OCI-LY7 (cell line): ENCODE data around the gene ZBTB37.

Experiments used
- EZH2phosphoT487 ChIP-seq: fragments of 200-600 bp; sonication (generic); IDR thresholded peaks from 2 replicates; pipeline ENCODE4 v1.6.1; 2018; ENCODE audit warnings: low read depth, borderline replicate concordance, mild to moderate bottlenecking, mixed run types, antibody characterized with exemption, low read length, moderate library complexity, mixed read lengths
- TF ChIP-seq, protein P1 (sequence below): fragments of 200-600 bp; sonication (generic); conservative IDR thresholded peaks from 2 replicates; pipeline ENCODE4 v1.5.1; 2014; ENCODE audit warnings: mild to moderate bottlenecking, antibody characterized with exemption, low read length, moderate library complexity, mixed read lengths

DNA sequence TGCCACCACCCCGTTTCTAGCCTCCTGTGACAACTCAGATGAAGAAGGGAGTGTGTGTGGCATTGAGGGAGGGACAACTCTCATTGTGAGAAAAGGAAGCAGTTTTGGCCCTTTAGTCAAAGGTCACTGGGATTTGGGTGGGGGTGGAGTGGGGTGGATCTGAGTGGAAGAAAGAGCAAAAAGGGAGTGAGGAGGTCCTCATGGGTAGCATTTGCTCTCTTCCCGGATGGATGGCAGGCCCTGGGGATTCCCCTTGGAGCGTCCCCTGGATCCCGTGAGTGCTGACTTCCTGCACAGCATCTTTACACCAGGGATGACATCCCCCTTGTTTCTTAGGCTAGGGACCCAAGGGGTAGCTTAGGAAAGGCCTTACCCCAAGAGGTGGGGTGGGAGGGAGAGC lies 48.5 kb downstream of the ZBTB37 start:
- TF ChIP-seq, protein P1, sequence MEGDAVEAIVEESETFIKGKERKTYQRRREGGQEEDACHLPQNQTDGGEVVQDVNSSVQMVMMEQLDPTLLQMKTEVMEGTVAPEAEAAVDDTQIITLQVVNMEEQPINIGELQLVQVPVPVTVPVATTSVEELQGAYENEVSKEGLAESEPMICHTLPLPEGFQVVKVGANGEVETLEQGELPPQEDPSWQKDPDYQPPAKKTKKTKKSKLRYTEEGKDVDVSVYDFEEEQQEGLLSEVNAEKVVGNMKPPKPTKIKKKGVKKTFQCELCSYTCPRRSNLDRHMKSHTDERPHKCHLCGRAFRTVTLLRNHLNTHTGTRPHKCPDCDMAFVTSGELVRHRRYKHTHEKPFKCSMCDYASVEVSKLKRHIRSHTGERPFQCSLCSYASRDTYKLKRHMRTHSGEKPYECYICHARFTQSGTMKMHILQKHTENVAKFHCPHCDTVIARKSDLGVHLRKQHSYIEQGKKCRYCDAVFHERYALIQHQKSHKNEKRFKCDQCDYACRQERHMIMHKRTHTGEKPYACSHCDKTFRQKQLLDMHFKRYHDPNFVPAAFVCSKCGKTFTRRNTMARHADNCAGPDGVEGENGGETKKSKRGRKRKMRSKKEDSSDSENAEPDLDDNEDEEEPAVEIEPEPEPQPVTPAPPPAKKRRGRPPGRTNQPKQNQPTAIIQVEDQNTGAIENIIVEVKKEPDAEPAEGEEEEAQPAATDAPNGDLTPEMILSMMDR: no peak
- no peak for TF ChIP-seq EZH2phosphoT487
